HepG2 (cell line): ENCODE measurements around the gene SEC61A2. TPM values are rescaled to one million over a fixed set of nuclear protein-coding genes. Genes with fewer than 3 reads are reported as not detected.

Experiments
- ATAC-seq: fragments of 200-7000 bp; cut with Tn5 transposase; 3 replicates; pipeline ENCODE4 v1.9.1; 2020; ENCODE audit warnings: mild to moderate bottlenecking, moderate library complexity
- BruUV-seq: library from RNA; stranded (reverse); fragments of 400-500 nt; replicated peaks from 2 replicates; lab custom pipeline; 2021; lab: Mats Ljungman, UMichigan
- CTCF ChIA-PET: fragments of 300-600 bp; formaldehyde crosslinking; extraction: SDS; loops from one replicate; lab custom pipeline; 2021; ENCODE audit warnings: low total read pairs, inconsistent platforms, low intra/inter-chr PET ratio; lab: Yijun Ruan, JAX
- POLR2A ChIA-PET: fragments of 350-600 bp; sonication (Branson Sonifier 250); formaldehyde crosslinking; loops from one replicate; lab custom pipeline; 2020; ENCODE audit warnings: antibody characterized with exemption, inconsistent platforms; lab: Yijun Ruan, JAX
- DNase-seq: peaks from one replicate; pipeline ENCODE4 v3.0.0-alpha.2; 2015; ENCODE audit warnings: low spot score
- FAIRE-seq: peaks from 3 replicates; lab custom pipeline; 2011; peaks lifted over from hg19 to GRCh38; lab: Jason Lieb, UNC
- H2AFZ ChIP-seq: one replicate; pipeline ENCODE4 v1.6.1; 2011; ENCODE audit warnings: low read length, inconsistent platforms
- H3K27ac ChIP-seq: fragments of 300-600 bp; 3 replicates; pipeline ENCODE4 v1.8.0; 2011; ENCODE audit warnings: mixed run types, mild to moderate bottlenecking, mixed read lengths, low read length, inconsistent platforms; ENCODE audit not compliant: insufficient read depth; ENCODE audit errors: extremely low read length
- H3K27me3 ChIP-seq, 2 experiments: fragments of 200-600 bp in 1 of 2; 2 replicates in 1 of 2; 3 replicates in 1 of 2; pipeline versions ENCODE4 v1.6.0 to v1.8.0; 2011; ENCODE audit warnings: low read length in 2 of 2, mild to moderate bottlenecking in 2 of 2, moderate library complexity in 2 of 2, inconsistent platforms in 1 of 2; ENCODE audit not compliant: insufficient read depth in 2 of 2, control insufficient read depth in 1 of 2
- H3K36me3 ChIP-seq, 2 experiments: fragments of 200-600 bp in 1 of 2; replicated peaks in 1 of 2; 2 replicates in 1 of 2; 3 replicates in 1 of 2; pipeline versions ENCODE4 v1.5.1 to v1.8.0; 2011; ENCODE audit warnings: low read length in 2 of 2, inconsistent platforms in 1 of 2; ENCODE audit not compliant: insufficient read depth in 2 of 2, control insufficient read depth in 1 of 2
- H3K4me1 ChIP-seq: 2 replicates; pipeline ENCODE4 v1.5.1; 2012; ENCODE audit warnings: low read length, inconsistent platforms; ENCODE audit not compliant: insufficient read depth
- H3K4me2 ChIP-seq: 2 replicates; pipeline ENCODE4 v1.6.0; 2011; ENCODE audit warnings: low read depth, low read length, inconsistent platforms
- H3K4me3 ChIP-seq, 3 experiments: fragments of 200-600 bp in 1 of 3; sonication (generic), shearing (Covaris generic) in 1 of 3; replicated peaks in 1 of 3; 2 replicates each; pipeline ENCODE4 v1.5.1; 2011 to 2016; ENCODE audit warnings: low read length in 3 of 3, inconsistent platforms in 2 of 3, low read depth in 2 of 3, mild to moderate bottlenecking in 2 of 3, control low read depth in 1 of 3, mixed read lengths in 1 of 3; ENCODE audit not compliant: insufficient read depth in 1 of 3
- H3K79me2 ChIP-seq: one replicate; pipeline ENCODE4 v1.6.1; 2011; ENCODE audit warnings: low read length, inconsistent platforms; ENCODE audit not compliant: insufficient read depth
- H3K9ac ChIP-seq: 2 replicates; pipeline ENCODE4 v1.6.0; 2011; ENCODE audit warnings: mild to moderate bottlenecking, low read depth, low read length, inconsistent platforms; ENCODE audit not compliant: insufficient read depth
- H3K9me3 ChIP-seq: 2 replicates; pipeline ENCODE4 v1.5.1; 2012; ENCODE audit warnings: mild to moderate bottlenecking, low read length
- H4K20me1 ChIP-seq: 2 replicates; pipeline ENCODE4 v1.6.0; 2011; ENCODE audit warnings: inconsistent platforms, mild to moderate bottlenecking, low read length, moderate library complexity; ENCODE audit not compliant: insufficient read depth
- ATAD3A ChIP-seq: sonication (generic); formaldehyde crosslinking; IDR thresholded peaks from 2 replicates; pipeline ENCODE4 v1.4.0; 2020; ENCODE audit warnings: missing genetic modification reagents
- KLF6 ChIP-seq: IDR thresholded peaks from 2 replicates; pipeline ENCODE4 v1.8.0; 2016; ENCODE audit warnings: missing biosample characterization, missing genetic modification reagents
- NFAT5 ChIP-seq: sonication (generic); formaldehyde crosslinking; IDR thresholded peaks from 2 replicates; pipeline ENCODE4 v1.4.0; 2020; ENCODE audit warnings: missing genetic modification reagents
- NONO ChIP-seq, 2 experiments: fragments of 450-650 bp in 1 of 2; sonication (generic) in 1 of 2; formaldehyde crosslinking in 1 of 2; IDR thresholded peaks in 1 of 2; conservative IDR thresholded peaks in 1 of 2; 2 replicates each; pipeline versions ENCODE4 v1.6.1 to v1.8.0; 2017 to 2022; ENCODE audit warnings: mild to moderate bottlenecking in 1 of 2, missing genetic modification reagents in 1 of 2, moderate library complexity in 1 of 2
- SIN3A ChIP-seq: IDR thresholded peaks from 2 replicates; pipeline ENCODE4 v1.6.1; 2011; ENCODE audit warnings: low read depth, mild to moderate bottlenecking, control low read depth, low read length, borderline replicate concordance
- ZBTB34 ChIP-seq: sonication (generic); formaldehyde crosslinking; IDR thresholded peaks from 2 replicates; pipeline ENCODE4 v1.8.0; 2022; ENCODE audit warnings: mild to moderate bottlenecking, missing genetic modification reagents
- ZNF224 ChIP-seq: sonication (generic); formaldehyde crosslinking; IDR thresholded peaks from 2 replicates; pipeline ENCODE4 v1.5.0; 2020; ENCODE audit warnings: mild to moderate bottlenecking, missing genetic modification reagents
- WGBS: methylation state at CpG from one replicate; pipeline ENCODE4 v1.1.6; 2017; ENCODE audit warnings: low lambda C conversion rate; 5-methylcytosine and 5-hydroxymethylcytosine counted together
- in situ Hi-C: cut with HindIII; loops from 2 replicates; pipeline ENCODE4 v1.10.0; 2017; ENCODE audit warnings: low pct_unique_long_range_greater_than_20kb; ENCODE audit not compliant: extremely low pct_ligation_motif_present
- intact Hi-C: fragments of 100-400 bp; cut with micrococcal nuclease; formaldehyde crosslinking; loops from one replicate; pipeline ENCODE4 v1.10.0; 2022; ENCODE audit not compliant: unreplicated experiment
- polyA plus RNA-seq, 8 experiments: library from polyadenylated mRNA; depleted of rRNA in 3 of 8; stranded (reverse) in 7 of 8; unstranded in 1 of 8; fragments of >200 nt; fragmentation: Illumina TruSeq in 4 of 8; extraction: Trizol in 4 of 8; gene quantifications; 2 replicates each; pipeline versions ENCODE4 v1.2.1 to v1.2.3, GENCODE V29; 2011 to 2016; ENCODE audit warnings: low read depth in 4 of 8, missing spikeins in 1 of 8, mixed read lengths in 1 of 8; ENCODE audit not compliant: insufficient read depth in 1 of 8
- total RNA-seq, 5 experiments: library from RNA; depleted of rRNA; stranded (reverse); fragments of >200 nt; fragmentation: Illumina TruSeq; extraction: Trizol; gene quantifications; 2 replicates each; pipeline ENCODE4 v1.2.3, GENCODE V29; 2016; ENCODE audit warnings: low read depth in 1 of 5
- TF ChIP-seq, protein P1 (sequence below): sonication (generic); formaldehyde crosslinking; IDR thresholded peaks from 2 replicates; pipeline ENCODE4; 2020; ENCODE audit warnings: missing genetic modification reagents, mild to moderate bottlenecking, borderline replicate concordance

SEC61A2 gene
- total and polyA plus RNA-seq, 2 of the 13 experiments (the other 11 are each of a cell fraction or from before 2014, with no cell fraction given): 5.5 to 7.4 TPM

DNA sequence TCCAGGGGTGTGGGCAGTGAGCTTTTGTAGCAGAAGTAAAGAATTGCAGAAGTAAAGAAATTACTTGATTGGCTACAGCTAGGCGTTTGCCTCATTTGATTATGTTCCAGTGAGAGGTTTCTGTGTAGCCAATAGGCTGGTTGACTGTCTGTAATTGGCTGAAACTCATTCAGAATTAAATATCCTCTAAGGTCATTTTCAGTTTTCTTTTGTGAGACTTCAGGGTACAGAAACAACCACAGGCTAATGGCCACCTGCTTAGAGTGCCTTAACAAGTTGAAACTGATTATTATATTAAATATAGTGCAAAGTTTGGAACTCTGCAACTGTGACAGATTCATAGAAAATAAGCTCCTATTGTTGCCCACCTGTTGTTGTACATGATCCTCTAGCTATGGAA lies 10.6 kb downstream of the SEC61A2 start:
- FAIRE-seq (no peak), ATAC-seq (no peak), DNase-seq (no peak)
- no peaks in the 10 kb centered on the region for H3K79me2 ChIP-seq
- no peak overlapping the region for H3K27ac ChIP-seq
- no peak for TF ChIP-seq NONO (IDR thresholded peaks at IDR 0.05)
- no peak for TF ChIP-seq NONO (CRISPR knock-in tag; conservative IDR thresholded peaks at IDR 0.05)
- no peak for TF ChIP-seq KLF6 (CRISPR knock-in tag)
- TF ChIP-seq, protein P1, sequence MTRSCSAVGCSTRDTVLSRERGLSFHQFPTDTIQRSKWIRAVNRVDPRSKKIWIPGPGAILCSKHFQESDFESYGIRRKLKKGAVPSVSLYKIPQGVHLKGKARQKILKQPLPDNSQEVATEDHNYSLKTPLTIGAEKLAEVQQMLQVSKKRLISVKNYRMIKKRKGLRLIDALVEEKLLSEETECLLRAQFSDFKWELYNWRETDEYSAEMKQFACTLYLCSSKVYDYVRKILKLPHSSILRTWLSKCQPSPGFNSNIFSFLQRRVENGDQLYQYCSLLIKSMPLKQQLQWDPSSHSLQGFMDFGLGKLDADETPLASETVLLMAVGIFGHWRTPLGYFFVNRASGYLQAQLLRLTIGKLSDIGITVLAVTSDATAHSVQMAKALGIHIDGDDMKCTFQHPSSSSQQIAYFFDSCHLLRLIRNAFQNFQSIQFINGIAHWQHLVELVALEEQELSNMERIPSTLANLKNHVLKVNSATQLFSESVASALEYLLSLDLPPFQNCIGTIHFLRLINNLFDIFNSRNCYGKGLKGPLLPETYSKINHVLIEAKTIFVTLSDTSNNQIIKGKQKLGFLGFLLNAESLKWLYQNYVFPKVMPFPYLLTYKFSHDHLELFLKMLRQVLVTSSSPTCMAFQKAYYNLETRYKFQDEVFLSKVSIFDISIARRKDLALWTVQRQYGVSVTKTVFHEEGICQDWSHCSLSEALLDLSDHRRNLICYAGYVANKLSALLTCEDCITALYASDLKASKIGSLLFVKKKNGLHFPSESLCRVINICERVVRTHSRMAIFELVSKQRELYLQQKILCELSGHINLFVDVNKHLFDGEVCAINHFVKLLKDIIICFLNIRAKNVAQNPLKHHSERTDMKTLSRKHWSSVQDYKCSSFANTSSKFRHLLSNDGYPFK (CRISPR knock-in tag): no peak
- no peak for TF ChIP-seq ATAD3A (CRISPR knock-in tag)
- TF ChIP-seq SIN3A: no peak
- in situ Hi-C loops (no loop called here), intact Hi-C loops (no loop called here)
- 100% methylated on average over 1 of the region's 1 CpG for WGBS
- H3K9me3 ChIP-seq: no peaks in the 10 kb centered on the region
- H3K27me3 ChIP-seq: no peaks in the 10 kb centered on the region
- no peak overlapping the region for H3K4me3 ChIP-seq
- H3K9ac ChIP-seq: no peak overlapping the region
- peaks cover 2 to 25% of the 10 kb centered on the region in 2 experiments; a peak in 4 of 5 replicates for H3K36me3 ChIP-seq
- BruUV-seq: no TSS peak
- ChIA-PET POLR2A (interaction anchor here (0.5 kb wide), 1 partner anchor 87 kb away, joined by 3 read pairs; no protein-coding TSS in a partner anchor), CTCF (no interaction called here)
- H3K4me1 ChIP-seq: no peaks in the 10 kb centered on the region
- no peak overlapping the region for H3K4me2 ChIP-seq
- H4K20me1 ChIP-seq: no peaks in the 10 kb centered on the region
- no peak overlapping the region for H2AFZ ChIP-seq

DNA sequence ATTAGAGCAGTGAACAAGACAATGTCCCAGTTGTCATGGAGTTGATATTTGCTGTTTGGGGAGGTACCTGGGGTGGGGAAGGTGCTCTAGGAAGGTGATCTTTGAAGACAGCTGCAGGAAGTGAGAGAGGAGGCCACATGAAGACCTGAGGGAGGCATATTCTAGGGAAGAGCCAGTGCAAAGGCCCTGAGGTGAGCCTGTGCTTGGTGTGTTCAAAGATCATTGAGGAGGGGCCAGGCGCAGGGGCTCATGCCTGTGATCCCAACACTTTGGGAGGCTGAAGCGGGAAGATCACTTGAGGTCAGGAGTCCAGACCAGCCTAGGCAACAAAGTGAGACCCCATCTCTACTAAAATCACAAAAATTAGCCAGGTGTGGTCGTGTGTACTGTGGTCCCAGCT lies 15.1 kb downstream of the SEC61A2 start:
- CTCF ChIA-PET: no interaction called here
- TF ChIP-seq NFAT5 (CRISPR knock-in tag) (no peak), ZNF224 (CRISPR knock-in tag) (no peak), ZBTB34 (CRISPR knock-in tag) (no peak)

More for the DNA sequence above, 15.1 kb downstream of the SEC61A2 start:
- no peaks in the 10 kb centered on the region for H3K27me3 ChIP-seq
- H3K36me3 ChIP-seq: peaks cover 2 to 20% of the 10 kb centered on the region in 2 experiments; a peak in 4 of 5 replicates
- POLR2A ChIA-PET: no interaction called here
- in situ Hi-C loops (no loop called here), intact Hi-C loops (no loop called here)
- H3K4me3 ChIP-seq: no peak overlapping the region
- no peak for FAIRE-seq
- 89% methylated on average over 3 of the region's 3 CpGs for WGBS
- BruUV-seq: no TSS peak
- H3K79me2 ChIP-seq: no peaks in the 10 kb centered on the region
- no peaks in the 10 kb centered on the region for H3K4me1 ChIP-seq
- no peak overlapping the region for H2AFZ ChIP-seq
- no peak for ATAC-seq
- H3K9me3 ChIP-seq: no peaks in the 10 kb centered on the region
- H4K20me1 ChIP-seq: no peaks in the 10 kb centered on the region
- DNase-seq: no peak
- H3K27ac ChIP-seq: no peak overlapping the region
- no peak overlapping the region for H3K4me2 ChIP-seq
- H3K9ac ChIP-seq: no peak overlapping the region
